PC-9 (cell line): ENCODE data around the gene PLEKHF1.

Experiments
- CTCF ChIP-seq: fragments of 200-600 bp; sonication (generic); conservative IDR thresholded peaks from 2 replicates; pipeline ENCODE4 v1.6.1; 2017; ENCODE audit warnings: mixed run types, antibody characterized with exemption, mild to moderate bottlenecking, moderate library complexity
- EZH2 ChIP-seq: fragments of 200-600 bp; sonication (generic); IDR thresholded peaks from 2 replicates; pipeline ENCODE4 v1.8.0; 2017; ENCODE audit warnings: antibody characterized with exemption, low read depth

- TF ChIP-seq CTCF (no peak), EZH2 (no peak)
These were observed 8.4 kb downstream of the PLEKHF1 start for GRCh38 chr19:29673451-29674371.
